Esophagus muscularis mucosa (tissue), 4 donors: ENCODE measurements around the gene C1orf159.
"Not testable (repeated sequence)": the region's sequence is repeated elsewhere in the genome, so short reads cannot be mapped to it uniquely, and the experiment has no call there.

Experiments used
- EP300 ChIP-seq: sonication (generic); formaldehyde crosslinking; IDR thresholded peaks from one replicate; pipeline ENCODE4 v1.6.1; 2017; ENCODE audit warnings: antibody characterized with exemption
- POLR2A ChIP-seq: fragments of 450-650 bp; IDR thresholded peaks from one replicate; pipeline ENCODE4 v1.6.1; 2017; ENCODE audit warnings: antibody characterized with exemption, moderate library complexity, mild to moderate bottlenecking, low read depth
- TF ChIP-seq, protein P1 (sequence below), 3 experiments: fragments of 200-600 bp in 2 of 3; fragments of 450-650 bp in 1 of 3; sonication (generic) in 2 of 3; IDR thresholded peaks; one replicate each; pipeline ENCODE4 v1.5.1; 2017 to 2019; ENCODE audit warnings: antibody characterized with exemption in 3 of 3, mild to moderate bottlenecking in 2 of 3, moderate library complexity in 1 of 3

DNA sequence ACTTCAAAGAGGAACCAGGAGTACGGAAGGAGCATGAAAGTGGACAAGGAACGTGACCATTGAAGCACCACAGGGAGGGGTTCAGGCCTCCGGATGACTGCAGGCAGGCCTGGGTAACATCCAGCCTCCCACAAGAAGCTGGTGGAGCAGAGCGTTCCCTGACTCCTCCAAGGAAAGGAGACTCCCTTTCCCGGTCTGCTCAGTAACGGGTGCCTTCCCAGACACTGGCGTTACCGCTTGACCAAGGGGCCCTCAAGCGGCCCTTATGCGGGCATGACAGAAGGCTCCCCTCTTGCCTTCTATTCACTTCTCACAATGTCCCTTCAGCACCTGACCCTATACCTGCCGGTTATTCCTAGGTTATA is 50.0 kb downstream of the C1orf159 start:
- TF ChIP-seq, protein P1, sequence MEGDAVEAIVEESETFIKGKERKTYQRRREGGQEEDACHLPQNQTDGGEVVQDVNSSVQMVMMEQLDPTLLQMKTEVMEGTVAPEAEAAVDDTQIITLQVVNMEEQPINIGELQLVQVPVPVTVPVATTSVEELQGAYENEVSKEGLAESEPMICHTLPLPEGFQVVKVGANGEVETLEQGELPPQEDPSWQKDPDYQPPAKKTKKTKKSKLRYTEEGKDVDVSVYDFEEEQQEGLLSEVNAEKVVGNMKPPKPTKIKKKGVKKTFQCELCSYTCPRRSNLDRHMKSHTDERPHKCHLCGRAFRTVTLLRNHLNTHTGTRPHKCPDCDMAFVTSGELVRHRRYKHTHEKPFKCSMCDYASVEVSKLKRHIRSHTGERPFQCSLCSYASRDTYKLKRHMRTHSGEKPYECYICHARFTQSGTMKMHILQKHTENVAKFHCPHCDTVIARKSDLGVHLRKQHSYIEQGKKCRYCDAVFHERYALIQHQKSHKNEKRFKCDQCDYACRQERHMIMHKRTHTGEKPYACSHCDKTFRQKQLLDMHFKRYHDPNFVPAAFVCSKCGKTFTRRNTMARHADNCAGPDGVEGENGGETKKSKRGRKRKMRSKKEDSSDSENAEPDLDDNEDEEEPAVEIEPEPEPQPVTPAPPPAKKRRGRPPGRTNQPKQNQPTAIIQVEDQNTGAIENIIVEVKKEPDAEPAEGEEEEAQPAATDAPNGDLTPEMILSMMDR (IDR thresholded peaks at IDR 0.05): not testable (repeated sequence)
- not testable (repeated sequence) for TF ChIP-seq POLR2A, EP300
